ENCODE data around the gene OPN4.
A peak's percentile ranks its signal among the peaks of the same experiment; 100 is the strongest.

OPN4 gene

GRCh38 chr10:86649471-86650150, 4.7 kb upstream of the OPN4 start:
- peak overlapping the region; percentile 80 for H4K8ac ChIP-seq (ENCODE audit: low read length)
- H3K79me1 ChIP-seq (replicated peaks; ENCODE audit: low read length, poor library complexity, severe bottlenecking), result no peaks in the 10 kb centered on the region
- H3K4me3 ChIP-seq (ENCODE audit: insufficient read depth in 1 of 2, low read depth in 1 of 2, low read length in 2 of 2), result no peak overlapping the region
- H2BK120ac ChIP-seq (ENCODE audit: low read depth, low read length), result no peak overlapping the region
- WGBS, result 74% methylated on average over 17 of the region's 17 CpGs
- H3K14ac ChIP-seq (ENCODE audit: low read length in 2 of 2), result peak overlapping the region in 1 of 2 experiments; percentile 88
- no peak overlapping the region for H3K27ac ChIP-seq (ENCODE audit: low read length, poor library complexity, severe bottlenecking)
- H2AK5ac ChIP-seq (ENCODE audit: low read length, severe bottlenecking), result peak overlapping the region; percentile 30
- H3K9me3 ChIP-seq (ENCODE audit: control insufficient read depth, low read length), result no peaks in the 10 kb centered on the region
- no peak overlapping the region for H3K4me2 ChIP-seq (ENCODE audit: low read length, poor library complexity, severe bottlenecking)
- H2BK12ac ChIP-seq (ENCODE audit: low read length in 2 of 2), result peak overlapping the region in 1 of 2 experiments; percentile 38
- no peak for DNase-seq
- H2BK5ac ChIP-seq (ENCODE audit: low read depth, low read length, poor library complexity, severe bottlenecking), result no peak overlapping the region
- peak overlapping the region; percentile 9 for H3K9ac ChIP-seq (ENCODE audit: low read length)
- H2BK15ac ChIP-seq (ENCODE audit: low read depth, poor library complexity, severe bottlenecking), result peak overlapping the region; percentile 15
- H2AFZ ChIP-seq (ENCODE audit: low read depth, low read length), result no peak overlapping the region
- H3K4me1 ChIP-seq (ENCODE audit: control insufficient read depth, insufficient read depth, low read depth, low read length), result peaks cover 32% of the 10 kb centered on the region
- H3K36me3 ChIP-seq (ENCODE audit: control insufficient read depth in 1 of 2, insufficient read depth in 2 of 2, low read depth in 1 of 2, low read length in 2 of 2), result no peaks in the 10 kb centered on the region
- peaks cover 0 to 5% of the 10 kb centered on the region in 2 experiments for H3K27me3 ChIP-seq (ENCODE audit: control insufficient read depth in 1 of 2, insufficient read depth in 1 of 2, low read length in 2 of 2)
- no peak overlapping the region for H3K23ac ChIP-seq (ENCODE audit: low read length in 2 of 2)
- H3K18ac ChIP-seq (ENCODE audit: low read depth in 1 of 2, low read length in 2 of 2), result peak overlapping the region; percentile 65 to 73
- H3K4ac ChIP-seq (ENCODE audit: low read depth in 1 of 2, low read length in 2 of 2), result no peak overlapping the region
- peak overlapping the region; percentile 86 for H4K91ac ChIP-seq (ENCODE audit: low read length)

DNA sequence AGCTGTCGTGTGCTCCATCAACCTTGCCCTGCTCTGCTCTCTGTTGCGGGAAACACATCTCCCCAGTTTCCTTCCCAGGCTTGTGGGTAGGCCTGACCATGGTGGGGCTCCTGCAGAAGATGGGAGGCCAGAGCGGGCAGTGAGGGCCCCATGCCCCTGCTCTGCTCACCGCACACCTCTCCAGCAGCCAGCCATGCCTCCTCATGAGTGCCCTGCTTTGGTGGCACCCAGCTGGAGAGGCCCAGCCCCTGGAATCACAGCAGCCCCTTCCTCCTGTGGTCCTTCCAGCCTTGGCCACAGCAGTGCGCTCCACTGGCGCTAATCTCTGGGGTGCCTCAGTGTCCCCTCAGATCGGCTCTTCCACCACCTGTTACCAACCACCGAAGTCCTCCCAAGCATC, 4.2 kb upstream of the OPN4 start:
- Histone ChIP-seq H3K9ac (ENCODE audit: low read length) (no peak overlapping the region), H3K27ac (ENCODE audit: low read length, poor library complexity, severe bottlenecking) (no peak overlapping the region), H3K9me3 (ENCODE audit: control insufficient read depth, low read length) (no peaks in the 10 kb centered on the region), H3K4ac (ENCODE audit: low read depth in 1 of 2, low read length in 2 of 2) (no peak overlapping the region), H3K36me3 (ENCODE audit: control insufficient read depth in 1 of 2, insufficient read depth in 2 of 2, low read depth in 1 of 2, low read length in 2 of 2) (no peaks in the 10 kb centered on the region), H2BK15ac (ENCODE audit: low read depth, poor library complexity, severe bottlenecking) (no peak overlapping the region), H3K4me3 (ENCODE audit: insufficient read depth in 1 of 2, low read depth in 1 of 2, low read length in 2 of 2) (no peak overlapping the region), H2BK12ac (ENCODE audit: low read length in 2 of 2) (peak overlapping the region in 1 of 2 experiments; percentile 38), H3K4me1 (ENCODE audit: control insufficient read depth, insufficient read depth, low read depth, low read length) (peaks cover 28% of the 10 kb centered on the region), H3K27me3 (ENCODE audit: control insufficient read depth in 1 of 2, insufficient read depth in 1 of 2, low read length in 2 of 2) (peaks cover 0 to 11% of the 10 kb centered on the region in 2 experiments), H2AFZ (ENCODE audit: low read depth, low read length) (no peak overlapping the region), H3K4me2 (ENCODE audit: low read length, poor library complexity, severe bottlenecking) (no peak overlapping the region), H3K18ac (ENCODE audit: low read depth in 1 of 2, low read length in 2 of 2) (peak overlapping the region in 1 of 2 experiments; percentile 52), H2BK5ac (ENCODE audit: low read depth, low read length, poor library complexity, severe bottlenecking) (no peak overlapping the region), H2BK120ac (ENCODE audit: low read depth, low read length) (no peak overlapping the region), H3K23ac (ENCODE audit: low read length in 2 of 2) (no peak overlapping the region), H3K14ac (ENCODE audit: low read length in 2 of 2) (no peak overlapping the region), H2AK5ac (ENCODE audit: low read length, severe bottlenecking) (peak overlapping the region; percentile 30), H4K8ac (ENCODE audit: low read length) (peak overlapping the region; percentile 80), H4K91ac (ENCODE audit: low read length) (peak overlapping the region; percentile 86), H3K79me1 (replicated peaks; ENCODE audit: low read length, poor library complexity, severe bottlenecking) (no peaks in the 10 kb centered on the region)
- WGBS, result 92% methylated on average over 8 of the region's 8 CpGs
- DNase-seq, result no peak

GRCh38 chr10:86651021-86651471, 3.3 kb upstream of the OPN4 start:
- H3K4me3 ChIP-seq (ENCODE audit: insufficient read depth in 1 of 2, low read depth in 1 of 2, low read length in 2 of 2), result no peak overlapping the region
- no peak overlapping the region for H2BK15ac ChIP-seq (ENCODE audit: low read depth, poor library complexity, severe bottlenecking)
- H2BK12ac ChIP-seq (ENCODE audit: low read length in 2 of 2), result no peak overlapping the region
- DNase-seq, result no peak
- no peaks in the 10 kb centered on the region for H3K9me3 ChIP-seq (ENCODE audit: control insufficient read depth, low read length)
- no peaks in the 10 kb centered on the region for H3K79me1 ChIP-seq (replicated peaks; ENCODE audit: low read length, poor library complexity, severe bottlenecking)
- H3K36me3 ChIP-seq (ENCODE audit: control insufficient read depth in 1 of 2, insufficient read depth in 2 of 2, low read depth in 1 of 2, low read length in 2 of 2), result no peaks in the 10 kb centered on the region
- H3K23ac ChIP-seq (ENCODE audit: low read length in 2 of 2), result no peak overlapping the region
- no peak overlapping the region for H2AFZ ChIP-seq (ENCODE audit: low read depth, low read length)
- WGBS, result 92% methylated on average over 8 of the region's 8 CpGs
- no peak overlapping the region for H3K18ac ChIP-seq (ENCODE audit: low read depth in 1 of 2, low read length in 2 of 2)
- no peak overlapping the region for H4K91ac ChIP-seq (ENCODE audit: low read length)
- no peak overlapping the region for H4K8ac ChIP-seq (ENCODE audit: low read length)
- no peak overlapping the region for H3K4me2 ChIP-seq (ENCODE audit: low read length, poor library complexity, severe bottlenecking)
- no peak overlapping the region for H3K14ac ChIP-seq (ENCODE audit: low read length in 2 of 2)
- H3K27me3 ChIP-seq (ENCODE audit: control insufficient read depth in 1 of 2, insufficient read depth in 1 of 2, low read length in 2 of 2), result peaks cover 0 to 14% of the 10 kb centered on the region in 2 experiments
- no peak overlapping the region for H3K4ac ChIP-seq (ENCODE audit: low read depth in 1 of 2, low read length in 2 of 2)
- no peak overlapping the region for H2BK120ac ChIP-seq (ENCODE audit: low read depth, low read length)
- H3K27ac ChIP-seq (ENCODE audit: low read length, poor library complexity, severe bottlenecking), result no peak overlapping the region
- no peak overlapping the region for H2AK5ac ChIP-seq (ENCODE audit: low read length, severe bottlenecking)
- no peak overlapping the region for H2BK5ac ChIP-seq (ENCODE audit: low read depth, low read length, poor library complexity, severe bottlenecking)
- H3K4me1 ChIP-seq (ENCODE audit: control insufficient read depth, insufficient read depth, low read depth, low read length), result peaks cover 28% of the 10 kb centered on the region
- no peak overlapping the region for H3K9ac ChIP-seq (ENCODE audit: low read length)

- Histone ChIP-seq H3K14ac (ENCODE audit: low read length in 2 of 2) (no peak overlapping the region), H2BK5ac (ENCODE audit: low read depth, low read length, poor library complexity, severe bottlenecking) (no peak overlapping the region), H3K79me1 (replicated peaks; ENCODE audit: low read length, poor library complexity, severe bottlenecking) (no peaks in the 10 kb centered on the region), H2AK5ac (ENCODE audit: low read length, severe bottlenecking) (no peak overlapping the region), H3K18ac (ENCODE audit: low read depth in 1 of 2, low read length in 2 of 2) (no peak overlapping the region), H3K27me3 (ENCODE audit: control insufficient read depth in 1 of 2, insufficient read depth in 1 of 2, low read length in 2 of 2) (peaks cover 0 to 14% of the 10 kb centered on the region in 2 experiments), H3K9me3 (ENCODE audit: control insufficient read depth, low read length) (no peaks in the 10 kb centered on the region), H3K4me2 (ENCODE audit: low read length, poor library complexity, severe bottlenecking) (no peak overlapping the region), H2BK120ac (ENCODE audit: low read depth, low read length) (no peak overlapping the region), H3K4ac (ENCODE audit: low read depth in 1 of 2, low read length in 2 of 2) (no peak overlapping the region), H4K8ac (ENCODE audit: low read length) (no peak overlapping the region), H2AFZ (ENCODE audit: low read depth, low read length) (no peak overlapping the region), H2BK15ac (ENCODE audit: low read depth, poor library complexity, severe bottlenecking) (no peak overlapping the region), H3K23ac (ENCODE audit: low read length in 2 of 2) (no peak overlapping the region), H4K91ac (ENCODE audit: low read length) (no peak overlapping the region), H3K27ac (ENCODE audit: low read length, poor library complexity, severe bottlenecking) (no peak overlapping the region), H3K36me3 (ENCODE audit: control insufficient read depth in 1 of 2, insufficient read depth in 2 of 2, low read depth in 1 of 2, low read length in 2 of 2) (no peaks in the 10 kb centered on the region), H3K4me3 (ENCODE audit: insufficient read depth in 1 of 2, low read depth in 1 of 2, low read length in 2 of 2) (no peak overlapping the region), H3K4me1 (ENCODE audit: control insufficient read depth, insufficient read depth, low read depth, low read length) (peaks cover 28% of the 10 kb centered on the region), H3K9ac (ENCODE audit: low read length) (no peak overlapping the region), H2BK12ac (ENCODE audit: low read length in 2 of 2) (no peak overlapping the region)
- 91% methylated on average over 16 of the region's 16 CpGs for WGBS
- no peak for DNase-seq
Observed at GRCh38 chr10:86651631-86652331, 2.6 kb upstream of the OPN4 start.

Measured in mesenchymal stem cell (in vitro differentiated cells and primary cell).